D721Med (cell line): ENCODE results near the gene CBLC.
"Not testable (repeated sequence)": the region's sequence is repeated elsewhere in the genome, so short reads cannot be mapped to it uniquely, and the experiment has no call there.

Experiments used
- DNase-seq: peaks from one replicate; pipeline ENCODE4 v3.0.0; 2011; ENCODE audit warnings: low spot score; ENCODE audit not compliant: insufficient read length
- FAIRE-seq: peaks from 2 replicates; lab custom pipeline; 2011; peaks lifted over from hg19 to GRCh38; lab: Jason Lieb, UNC
- CTCF ChIP-seq: IDR thresholded peaks from 2 replicates; pipeline ENCODE4 v1.5.1; 2012; ENCODE audit warnings: mild to moderate bottlenecking, control low read depth; ENCODE audit not compliant: insufficient read depth; ENCODE audit errors: missing control alignments

Gene CBLC

GRCh38 chr19:44822670-44823372 lies 45.1 kb downstream of the CBLC start:
- DNase-seq, result no peak
- no peak for FAIRE-seq

DNA sequence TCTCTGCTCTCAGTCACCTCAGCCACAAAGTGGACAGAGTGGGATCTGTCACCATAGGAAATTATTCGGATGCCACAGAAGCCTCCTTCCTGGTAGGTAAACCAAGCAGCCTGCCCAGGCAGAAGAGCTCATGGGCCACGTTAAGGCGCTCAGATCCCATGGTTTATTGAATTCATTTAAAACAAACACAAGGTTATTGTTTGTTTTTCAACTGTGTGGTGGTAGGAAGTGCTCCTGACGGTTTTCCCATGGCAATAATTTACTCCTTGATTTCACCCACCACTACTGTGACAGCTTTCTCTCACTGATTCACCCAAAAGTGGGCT lies 45.6 kb downstream of the CBLC start:
- TF ChIP-seq CTCF, result no peak
- FAIRE-seq (no peak), DNase-seq (no peak)

More at GRCh38 chr19:44822670-44823372, 45.1 kb downstream of the CBLC start:
- no peak for TF ChIP-seq CTCF

DNA sequence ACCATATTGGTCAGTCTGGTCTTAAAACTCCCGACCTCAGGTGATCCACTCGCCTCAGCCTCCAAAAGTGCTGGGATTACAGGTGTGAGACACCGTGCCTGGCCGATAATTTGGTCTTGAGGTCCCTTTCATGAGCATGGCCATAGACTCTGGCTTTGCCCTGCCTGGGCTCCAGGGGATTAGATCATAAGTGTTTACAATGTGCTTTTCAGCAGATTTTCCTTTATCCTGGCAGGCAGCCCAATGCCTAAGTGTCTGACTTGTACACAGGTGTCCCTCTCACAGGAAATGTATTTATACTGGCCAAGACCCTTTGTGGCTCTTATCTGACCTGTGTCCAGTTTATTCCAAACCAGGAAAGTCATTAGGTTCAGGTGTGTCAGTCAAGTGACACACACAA lies 47.1 kb downstream of the CBLC start:
- FAIRE-seq (no peak), DNase-seq (no peak)
- TF ChIP-seq CTCF, result no peak

- not testable (repeated sequence) for FAIRE-seq, DNase-seq
These were observed 55.2 kb downstream of the CBLC start for GRCh38 chr19:44832875-44833274.

DNA sequence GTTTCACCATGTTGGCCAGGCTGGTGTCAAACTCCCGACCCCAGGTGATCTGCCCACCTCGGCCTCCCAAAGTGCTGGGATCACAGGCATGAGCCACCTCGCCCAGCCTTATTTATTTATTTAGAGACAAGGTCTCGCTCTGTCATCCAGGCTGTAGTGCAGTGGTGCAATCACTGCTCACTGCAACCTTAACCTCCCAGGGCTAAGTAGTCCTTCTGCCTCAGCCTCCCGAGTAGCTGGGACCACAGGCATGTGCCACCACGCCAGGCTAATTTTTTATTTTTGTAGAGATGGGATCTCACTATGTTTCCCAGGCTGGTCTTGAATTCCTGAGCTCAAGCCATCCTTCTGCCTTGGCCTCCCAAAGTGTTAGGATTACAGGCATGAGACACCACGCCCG lies 56.7 kb downstream of the CBLC start:
- not testable (repeated sequence) for FAIRE-seq, DNase-seq

DNA sequence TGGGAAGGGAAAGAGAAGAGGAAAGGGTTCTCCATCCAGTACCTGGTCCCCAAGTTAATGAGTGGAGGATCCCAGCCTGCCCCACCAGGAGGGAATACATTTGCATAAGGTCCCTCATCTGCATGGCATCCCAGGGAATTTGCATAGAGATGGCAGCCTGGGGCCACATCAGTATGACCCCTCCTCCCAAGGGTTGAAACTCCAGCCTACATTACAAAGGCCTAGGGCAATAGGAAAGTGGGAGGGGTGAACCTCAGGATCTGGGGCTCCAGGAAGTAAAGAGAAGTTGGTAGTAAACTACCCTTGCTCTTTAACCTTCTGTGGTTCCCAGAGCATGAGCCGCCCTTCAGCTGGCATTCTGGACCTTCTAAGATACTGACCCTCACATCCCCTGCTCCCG lies 61.6 kb downstream of the CBLC start:
- TF ChIP-seq CTCF, result no peak
- no peak for FAIRE-seq
- DNase-seq, result no peak

DNA sequence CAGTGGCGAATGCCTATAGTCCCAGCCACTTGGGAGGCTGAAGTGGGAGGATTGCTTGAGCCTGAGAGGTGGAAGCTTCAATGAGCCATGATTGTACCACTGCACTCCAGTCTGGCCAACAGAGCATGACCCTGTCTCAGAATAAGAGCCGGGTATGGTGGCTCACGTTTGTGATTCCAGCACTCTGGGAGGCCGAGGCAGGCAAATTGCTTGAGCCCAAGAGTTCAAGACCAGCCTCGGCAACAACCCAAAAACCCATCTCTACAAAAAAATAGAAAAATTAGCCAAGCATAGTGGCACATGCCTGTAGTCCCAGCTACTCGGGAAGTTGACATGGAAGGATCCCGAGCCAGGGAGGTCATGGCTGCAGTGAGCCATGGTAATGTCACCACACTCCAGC lies 63.1 kb downstream of the CBLC start:
- no peak for FAIRE-seq
- no peak for DNase-seq
- no peak for TF ChIP-seq CTCF

DNA sequence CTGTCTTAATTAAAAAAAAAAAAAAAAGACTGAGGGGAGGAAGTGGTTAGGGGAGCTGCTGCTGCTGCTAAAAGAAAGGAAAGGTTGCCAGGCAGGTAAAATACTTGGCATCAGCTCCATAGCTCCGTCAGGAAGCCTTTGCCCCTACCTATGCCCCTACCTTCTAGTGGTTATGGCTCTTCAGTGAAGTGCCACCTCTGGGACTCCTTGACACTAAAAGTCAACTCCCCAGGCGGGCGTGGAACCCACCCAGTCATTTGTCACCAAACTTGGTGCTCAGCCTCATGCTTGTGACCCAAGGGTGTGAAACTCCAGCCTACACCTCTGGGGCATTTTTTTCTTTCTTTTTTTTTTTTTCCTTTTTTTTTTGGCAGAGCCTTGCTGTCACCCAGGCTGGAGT lies 63.5 kb downstream of the CBLC start:
- DNase-seq (no peak), FAIRE-seq (no peak)
- no peak for TF ChIP-seq CTCF
